Kidney (tissue), 14 donors: Measurements from ENCODE around the gene CASP9. TPM values are rescaled to one million over a fixed set of nuclear protein-coding genes. Genes with fewer than 3 reads are reported as not detected.

Experiments
- DNase-seq, 5 donors: peaks; one replicate each; pipeline ENCODE4 v3.0.0-alpha.2; 2013 to 2020
- FAIRE-seq: peaks from 2 replicates; lab custom pipeline; 2012; peaks lifted over from hg19 to GRCh38; lab: Jason Lieb, UNC
- H3K27ac ChIP-seq, 2 donors: one replicate each; pipeline ENCODE4 v1.7.0; 2013; ENCODE audit warnings: low read depth in 2 of 2, low read length in 2 of 2, inconsistent platforms in 1 of 2
- H3K27me3 ChIP-seq: one replicate; pipeline ENCODE4 v1.7.1; 2013; ENCODE audit warnings: low read length, inconsistent platforms; ENCODE audit not compliant: control insufficient read depth, insufficient read depth
- H3K36me3 ChIP-seq, 3 donors: one replicate each; pipeline versions ENCODE4 v1.7.0 to v1.7.1; 2013; ENCODE audit warnings: low read length in 3 of 3, control low read depth in 1 of 3, inconsistent platforms in 1 of 3; ENCODE audit not compliant: insufficient read depth in 3 of 3, control insufficient read depth in 2 of 3
- H3K4me1 ChIP-seq, 3 donors: one replicate each; pipeline versions ENCODE4 v1.7.0 to v1.7.1; 2013; ENCODE audit warnings: low read length in 3 of 3, inconsistent platforms in 1 of 3, low read depth in 1 of 3; ENCODE audit not compliant: control insufficient read depth in 2 of 3, insufficient read depth in 2 of 3
- H3K4me3 ChIP-seq, 3 donors: one replicate each; pipeline versions ENCODE4 v1.7.0 to v1.8.1; 2013; ENCODE audit warnings: low read length in 3 of 3, control low read depth in 1 of 3, inconsistent platforms in 1 of 3
- H3K9ac ChIP-seq, 3 donors: one replicate each; pipeline versions ENCODE4 v1.7.0 to v1.7.1; 2013; ENCODE audit warnings: low read length in 3 of 3, control low read depth in 1 of 3, inconsistent platforms in 1 of 3
- H3K9me3 ChIP-seq, 3 donors: one replicate each; pipeline versions ENCODE4 v1.7.0 to v1.7.1; 2013; ENCODE audit warnings: low read length in 3 of 3, control low read depth in 1 of 3, inconsistent platforms in 1 of 3; ENCODE audit not compliant: control insufficient read depth in 2 of 3, insufficient read depth in 1 of 3
- intact Hi-C: fragments of 100-400 bp; cut with DNase I; formaldehyde crosslinking; loops from one replicate; pipeline ENCODE4 v1.11.1; 2022
- polyA plus RNA-seq: library from polyadenylated mRNA; stranded (reverse); fragments of 350-450 nt; fragmentation: Illumina TruSeq; extraction: RNeasy Lipid Tissue Mini Kit (QIAGEN cat#74804); gene quantifications from one replicate; pipeline ENCODE4 v1.2.3, GENCODE V29; 2014; ENCODE audit warnings: low read depth, low replicate concordance; ENCODE audit not compliant: insufficient read depth
- total RNA-seq: library from RNA; stranded (reverse); fragmentation: NEBNext Ultra II Directional; extraction: Animal tissue kit (Norgen Biotek cat#: 25700); gene quantifications from one replicate; pipeline ENCODE4 v1.2.1, GENCODE V29; 2021
- TF ChIP-seq, protein P1 (sequence below): IDR thresholded peaks from 3 replicates; pipeline ENCODE4 v1.5.1; 2012; ENCODE audit warnings: mild to moderate bottlenecking, moderate library complexity, borderline replicate concordance; ENCODE audit not compliant: insufficient read depth; ENCODE audit errors: extremely low read depth
- donor health status: control.
- donor health status: control.
- donor health status: control.
- donor health status: control.
- donor health status: control.
- donor health status: DM: yes; HTN: yes; CAD: no.
- donor health status: Normal renal cell carcinoma (clear cell type).

Gene CASP9
- total and polyA plus RNA-seq, 2 donors from 2014 or later: 18.2 to 20.1 TPM

DNA sequence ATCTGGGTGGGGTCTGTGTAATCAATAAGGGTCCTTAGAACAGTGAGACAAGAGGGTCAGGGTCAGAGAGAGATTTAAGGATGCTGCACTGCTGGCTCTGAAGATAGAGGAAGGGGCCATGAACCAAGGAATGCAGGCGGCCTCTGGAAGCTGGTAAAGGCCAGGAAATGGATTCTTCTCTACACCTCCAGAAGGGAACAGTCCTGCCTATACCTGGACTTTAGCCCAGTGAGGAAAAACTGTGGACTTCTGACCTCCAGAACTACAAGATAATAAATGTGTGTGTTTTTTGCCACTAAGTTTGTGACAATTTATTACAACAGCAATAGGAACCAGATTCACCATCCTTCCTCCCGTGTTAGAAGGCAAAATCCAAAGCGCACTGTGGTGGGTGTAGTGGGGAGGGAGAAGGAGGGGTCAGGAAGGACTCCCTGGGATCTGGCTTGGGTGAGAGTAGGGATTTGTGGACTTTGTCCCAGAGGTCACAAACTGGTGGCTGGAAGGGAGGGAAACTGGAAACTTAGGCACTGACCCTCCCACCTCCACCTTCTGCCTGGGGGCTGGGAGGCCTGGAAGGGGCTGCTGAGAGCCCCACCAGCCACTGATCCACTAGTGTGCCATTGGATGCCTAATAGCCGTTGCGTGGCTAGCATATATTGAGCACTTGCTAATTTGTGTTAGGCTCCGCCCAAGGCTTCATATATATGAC, 72.8 kb downstream of the CASP9 start:
- TF ChIP-seq, protein P1, sequence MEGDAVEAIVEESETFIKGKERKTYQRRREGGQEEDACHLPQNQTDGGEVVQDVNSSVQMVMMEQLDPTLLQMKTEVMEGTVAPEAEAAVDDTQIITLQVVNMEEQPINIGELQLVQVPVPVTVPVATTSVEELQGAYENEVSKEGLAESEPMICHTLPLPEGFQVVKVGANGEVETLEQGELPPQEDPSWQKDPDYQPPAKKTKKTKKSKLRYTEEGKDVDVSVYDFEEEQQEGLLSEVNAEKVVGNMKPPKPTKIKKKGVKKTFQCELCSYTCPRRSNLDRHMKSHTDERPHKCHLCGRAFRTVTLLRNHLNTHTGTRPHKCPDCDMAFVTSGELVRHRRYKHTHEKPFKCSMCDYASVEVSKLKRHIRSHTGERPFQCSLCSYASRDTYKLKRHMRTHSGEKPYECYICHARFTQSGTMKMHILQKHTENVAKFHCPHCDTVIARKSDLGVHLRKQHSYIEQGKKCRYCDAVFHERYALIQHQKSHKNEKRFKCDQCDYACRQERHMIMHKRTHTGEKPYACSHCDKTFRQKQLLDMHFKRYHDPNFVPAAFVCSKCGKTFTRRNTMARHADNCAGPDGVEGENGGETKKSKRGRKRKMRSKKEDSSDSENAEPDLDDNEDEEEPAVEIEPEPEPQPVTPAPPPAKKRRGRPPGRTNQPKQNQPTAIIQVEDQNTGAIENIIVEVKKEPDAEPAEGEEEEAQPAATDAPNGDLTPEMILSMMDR: no peak
- intact Hi-C loops: no loop called here
- no peak overlapping the region for H3K9ac ChIP-seq
- no peaks in the 10 kb centered on the region for H3K9me3 ChIP-seq
- no peaks in the 10 kb centered on the region for H3K27me3 ChIP-seq
- H3K4me1 ChIP-seq: no peaks in the 10 kb centered on the region
- no peak overlapping the region for H3K27ac ChIP-seq
- DNase-seq (no peak), FAIRE-seq (no peak)
- no peaks in the 10 kb centered on the region for H3K36me3 ChIP-seq
- no peak overlapping the region for H3K4me3 ChIP-seq

GRCh38 chr1:15449567-15449966, 74.4 kb downstream of the CASP9 start:
- no peaks in the 10 kb centered on the region for H3K9me3 ChIP-seq
- no peak for DNase-seq
- no peak overlapping the region for H3K27ac ChIP-seq
- no peaks in the 10 kb centered on the region for H3K4me1 ChIP-seq
- TF ChIP-seq, protein P1: no peak
- H3K9ac ChIP-seq: no peak overlapping the region
- no peaks in the 10 kb centered on the region for H3K36me3 ChIP-seq
- H3K4me3 ChIP-seq: no peak overlapping the region
- no peaks in the 10 kb centered on the region for H3K27me3 ChIP-seq
- no peak for FAIRE-seq
- intact Hi-C loops: no loop called here

- intact Hi-C loops: no loop called here
- Histone ChIP-seq H3K36me3 (no peaks in the 10 kb centered on the region), H3K27me3 (no peaks in the 10 kb centered on the region), H3K9me3 (no peaks in the 10 kb centered on the region), H3K9ac (no peak overlapping the region), H3K4me1 (no peaks in the 10 kb centered on the region), H3K27ac (no peak overlapping the region), H3K4me3 (no peak overlapping the region)
- FAIRE-seq: no peak
- no peak for DNase-seq
- TF ChIP-seq, protein P1: no peak
These were observed 75.0 kb downstream of the CASP9 start for GRCh38 chr1:15448877-15449462.
